CD14-positive monocyte (primary cell): ENCODE data around the gene FOXP1. TPM values are rescaled to one million over a fixed set of nuclear protein-coding genes. Genes with fewer than 3 reads are reported as not detected.

Experiments
- DNase-seq, 3 donors: peaks; one replicate each; pipeline ENCODE4 v3.0.0-alpha.2; 2011 to 2022
- H2AFZ ChIP-seq: 2 replicates; pipeline ENCODE4 v1.6.0; 2012; ENCODE audit warnings: mild to moderate bottlenecking, low read depth, low read length, inconsistent platforms; ENCODE audit not compliant: insufficient read depth, poor library complexity, severe bottlenecking
- H3K27ac ChIP-seq, 2 donors: 1 replicate in 1 of 2; 2 replicates in 1 of 2; pipeline ENCODE4 v1.5.1; 2012 to 2013; ENCODE audit warnings: low read length in 2 of 2, control low read depth in 1 of 2, inconsistent platforms in 1 of 2, low read depth in 1 of 2, mild to moderate bottlenecking in 1 of 2
- H3K27me3 ChIP-seq, 2 donors: one replicate each; pipeline versions ENCODE4 v1.6.0 to v1.6.1; 2011 to 2013; ENCODE audit warnings: low read length in 2 of 2; ENCODE audit not compliant: control insufficient read depth in 2 of 2, insufficient read depth in 2 of 2
- H3K36me3 ChIP-seq, 2 donors: replicated peaks in 1 of 2; 1 replicate in 1 of 2; 2 replicates in 1 of 2; pipeline versions ENCODE4 v1.5.1 to v1.6.1; 2012 to 2013; ENCODE audit warnings: low read length in 2 of 2, control low read depth in 1 of 2, inconsistent platforms in 1 of 2, mild to moderate bottlenecking in 1 of 2; ENCODE audit not compliant: insufficient read depth in 2 of 2, control insufficient read depth in 1 of 2
- H3K4me1 ChIP-seq, 2 donors: 1 replicate in 1 of 2; 2 replicates in 1 of 2; pipeline versions ENCODE4 v1.5.1 to v1.6.1; 2012 to 2013; ENCODE audit warnings: low read length in 2 of 2, control low read depth in 1 of 2, inconsistent platforms in 1 of 2, mild to moderate bottlenecking in 1 of 2, moderate library complexity in 1 of 2; ENCODE audit not compliant: insufficient read depth in 2 of 2, control insufficient read depth in 1 of 2
- H3K4me2 ChIP-seq: replicated peaks from 2 replicates; pipeline ENCODE3; 2012; ENCODE audit warnings: low read length, moderate library complexity, mild to moderate bottlenecking; ENCODE audit not compliant: poor library complexity, severe bottlenecking; ENCODE audit errors: extremely low read depth
- H3K4me3 ChIP-seq, 3 experiments: fragments of 200-600 bp in 1 of 3; sonication (generic) in 1 of 3; replicated peaks in 1 of 3; 1 replicate in 2 of 3; 2 replicates in 1 of 3; pipeline ENCODE4 v1.5.1; 2011 to 2013; ENCODE audit warnings: low read length in 3 of 3, mild to moderate bottlenecking in 3 of 3, control low read depth in 2 of 3, low read depth in 2 of 3, inconsistent platforms in 1 of 3, moderate library complexity in 1 of 3
- H3K79me2 ChIP-seq: 2 replicates; pipeline ENCODE4 v1.6.0; 2012; ENCODE audit warnings: mild to moderate bottlenecking, control low read depth, inconsistent platforms, low read length, moderate library complexity; ENCODE audit not compliant: insufficient read depth
- H3K9ac ChIP-seq: 2 replicates; pipeline ENCODE4 v1.6.0; 2017; ENCODE audit warnings: low read length, mild to moderate bottlenecking; ENCODE audit not compliant: insufficient read depth, poor library complexity, severe bottlenecking
- H3K9me3 ChIP-seq, 2 donors: replicated peaks in 1 of 2; 1 replicate in 1 of 2; 2 replicates in 1 of 2; pipeline versions ENCODE4 v1.5.1 to v1.6.1; 2012 to 2013; ENCODE audit warnings: low read length in 2 of 2, control low read depth in 1 of 2; ENCODE audit not compliant: control insufficient read depth in 1 of 2, insufficient read depth in 1 of 2
- H4K20me1 ChIP-seq: 2 replicates; pipeline ENCODE4 v1.6.0; 2012; ENCODE audit warnings: mild to moderate bottlenecking, low read length, control low read depth, moderate library complexity; ENCODE audit not compliant: insufficient read depth
- H3K27ac Mint-ChIP-seq, 7 donors: one replicate each; pipeline ENCODE4 v1.8.0; 2020; ENCODE audit warnings: mild to moderate bottlenecking in 7 of 7, mixed read lengths in 7 of 7, moderate library complexity in 6 of 7, inconsistent platforms in 2 of 7
- H3K27me3 Mint-ChIP-seq, 3 donors: one replicate each; pipeline ENCODE4 v1.8.0; 2021 to 2022; ENCODE audit warnings: low read depth in 3 of 3, mild to moderate bottlenecking in 3 of 3, mixed read lengths in 3 of 3, moderate library complexity in 3 of 3, inconsistent platforms in 1 of 3
- H3K36me3 Mint-ChIP-seq, 2 donors: one replicate each; pipeline ENCODE4 v1.8.0; 2020; ENCODE audit warnings: mixed read lengths in 2 of 2, inconsistent platforms in 1 of 2, mild to moderate bottlenecking in 1 of 2
- H3K4me1 Mint-ChIP-seq: one replicate; pipeline ENCODE4 v1.8.0; 2020; ENCODE audit warnings: mild to moderate bottlenecking, mixed read lengths
- H3K4me3 Mint-ChIP-seq, 2 donors: one replicate each; pipeline ENCODE4 v1.8.0; 2020; ENCODE audit warnings: mild to moderate bottlenecking in 2 of 2, mixed read lengths in 2 of 2, moderate library complexity in 1 of 2
- H3K9me3 Mint-ChIP-seq, 7 donors: one replicate each; pipeline ENCODE4 v1.8.0; 2020 to 2022; ENCODE audit warnings: mixed read lengths in 7 of 7, mild to moderate bottlenecking in 6 of 7, moderate library complexity in 6 of 7, inconsistent platforms in 2 of 7
- WGBS: methylation state at CpG from one replicate; pipeline ENCODE4 v1.1.5; 2013; ENCODE audit warnings: missing lambda C conversion rate; ENCODE audit not compliant: insufficient coverage; 5-methylcytosine and 5-hydroxymethylcytosine counted together
- intact Hi-C, 2 donors: fragments of 100-400 bp; cut with micrococcal nuclease; formaldehyde crosslinking; loops; one replicate each; pipeline versions ENCODE4 v1.15.0 to v1.15.1; 2023
- polyA plus RNA-seq, 3 donors: library from polyadenylated mRNA; depleted of rRNA in 1 of 3; unstranded in 2 of 3; stranded (reverse) in 1 of 3; fragments of 300-500 nt in 2 of 3; fragments of >200 nt in 1 of 3; fragmentation: Illumina TruSeq in 2 of 3; gene quantifications; 1 replicate in 2 of 3; 2 replicates in 1 of 3; pipeline ENCODE4 v1.2.3, GENCODE V29; 2012 to 2021
- TF ChIP-seq, protein P1 (sequence below): fragments of 200-600 bp; IDR thresholded peaks from one replicate; pipeline ENCODE4 v1.8.0; 2022; ENCODE audit warnings: antibody characterized with exemption, mild to moderate bottlenecking

FOXP1 gene
- polyA plus RNA-seq, 3 donors, result 25.7 to 42.6 (median 27.8) TPM

GRCh38 chr3:71537211-71537611 lies 46.3 kb downstream of the FOXP1 start:
- Mint-ChIP-seq H3K36me3 (peaks cover 10 to 16% of the 10 kb centered on the region in 2 donors), H3K27ac (peak overlapping the region in 5 of 7 donors; percentile 11 to 81 (median 55)), H3K9me3 (no peaks in the 10 kb centered on the region), H3K27me3 (no peaks in the 10 kb centered on the region), H3K4me3 (no peak overlapping the region), H3K4me1 (peaks cover 77% of the 10 kb centered on the region)
- H3K9ac ChIP-seq, result no peak overlapping the region
- intact Hi-C loops, result no loop called here
- H3K27me3 ChIP-seq, result no peaks in the 10 kb centered on the region
- H3K4me2 ChIP-seq, result no peak overlapping the region
- peak overlapping the region in 1 of 2 donors; percentile 79 for H3K27ac ChIP-seq
- H4K20me1 ChIP-seq, result no peaks in the 10 kb centered on the region
- TF ChIP-seq, protein P1, sequence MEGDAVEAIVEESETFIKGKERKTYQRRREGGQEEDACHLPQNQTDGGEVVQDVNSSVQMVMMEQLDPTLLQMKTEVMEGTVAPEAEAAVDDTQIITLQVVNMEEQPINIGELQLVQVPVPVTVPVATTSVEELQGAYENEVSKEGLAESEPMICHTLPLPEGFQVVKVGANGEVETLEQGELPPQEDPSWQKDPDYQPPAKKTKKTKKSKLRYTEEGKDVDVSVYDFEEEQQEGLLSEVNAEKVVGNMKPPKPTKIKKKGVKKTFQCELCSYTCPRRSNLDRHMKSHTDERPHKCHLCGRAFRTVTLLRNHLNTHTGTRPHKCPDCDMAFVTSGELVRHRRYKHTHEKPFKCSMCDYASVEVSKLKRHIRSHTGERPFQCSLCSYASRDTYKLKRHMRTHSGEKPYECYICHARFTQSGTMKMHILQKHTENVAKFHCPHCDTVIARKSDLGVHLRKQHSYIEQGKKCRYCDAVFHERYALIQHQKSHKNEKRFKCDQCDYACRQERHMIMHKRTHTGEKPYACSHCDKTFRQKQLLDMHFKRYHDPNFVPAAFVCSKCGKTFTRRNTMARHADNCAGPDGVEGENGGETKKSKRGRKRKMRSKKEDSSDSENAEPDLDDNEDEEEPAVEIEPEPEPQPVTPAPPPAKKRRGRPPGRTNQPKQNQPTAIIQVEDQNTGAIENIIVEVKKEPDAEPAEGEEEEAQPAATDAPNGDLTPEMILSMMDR, result no peak
- no peak overlapping the region for H3K4me3 ChIP-seq
- 94% methylated on average over 7 of the region's 7 CpGs for WGBS
- no peaks in the 10 kb centered on the region for H3K36me3 ChIP-seq
- H2AFZ ChIP-seq, result no peak overlapping the region
- H3K9me3 ChIP-seq, result no peaks in the 10 kb centered on the region
- DNase-seq, result no peak
- peaks cover 64 to 76% of the 10 kb centered on the region in 2 donors for H3K4me1 ChIP-seq
- H3K79me2 ChIP-seq, result peaks cover 96% of the 10 kb centered on the region

DNA sequence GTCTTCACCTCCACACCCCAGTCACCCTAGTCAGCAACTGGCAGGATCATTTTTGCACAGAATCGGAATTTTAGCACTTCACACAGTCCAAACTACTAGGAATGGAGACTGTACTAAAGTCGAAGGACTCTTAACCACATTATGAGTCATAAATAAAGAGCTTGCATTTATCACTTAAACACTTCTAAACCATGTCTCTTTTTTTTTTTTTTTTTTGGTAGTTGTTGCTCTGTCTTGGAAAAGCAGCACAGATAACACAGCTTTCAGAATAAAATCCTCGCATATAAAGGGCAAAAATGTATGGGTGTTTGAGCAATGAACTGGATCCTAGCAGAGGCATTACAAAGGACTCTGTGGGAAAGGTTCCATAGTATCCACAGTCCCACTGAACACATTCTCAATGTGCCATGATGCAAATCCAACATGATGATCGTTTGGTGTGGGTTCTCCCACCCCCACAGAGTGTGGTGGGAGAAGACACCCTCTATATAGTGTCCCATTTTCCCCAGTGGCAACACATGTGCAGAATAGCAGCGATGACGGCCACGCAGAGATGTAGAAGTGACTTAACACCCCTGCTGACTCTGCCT lies 47.1 kb downstream of the FOXP1 start:
- no peaks in the 10 kb centered on the region for H3K36me3 ChIP-seq
- WGBS, result no CpG with 5 or more reads among the region's 7 CpGs
- Mint-ChIP-seq H3K36me3 (peaks cover 10 to 20% of the 10 kb centered on the region in 2 donors), H3K4me1 (peaks cover 77% of the 10 kb centered on the region), H3K27me3 (no peaks in the 10 kb centered on the region), H3K27ac (peak overlapping the region in 6 of 7 donors; percentile 17 to 70 (median 37)), H3K9me3 (no peaks in the 10 kb centered on the region), H3K4me3 (no peak overlapping the region)
- no peaks in the 10 kb centered on the region for H3K9me3 ChIP-seq
- TF ChIP-seq, protein P1, result no peak
- DNase-seq, result peak in 2 of 3 donors; percentile 22 to 29
- H3K79me2 ChIP-seq, result peaks cover 97% of the 10 kb centered on the region
- H3K4me2 ChIP-seq, result no peak overlapping the region
- H2AFZ ChIP-seq, result no peak overlapping the region
- H3K27me3 ChIP-seq, result no peaks in the 10 kb centered on the region
- intact Hi-C loops, result no loop called here
- peak overlapping the region in 1 of 2 donors; percentile 79 for H3K27ac ChIP-seq
- H3K4me3 ChIP-seq, result no peak overlapping the region
- H3K4me1 ChIP-seq, result peaks cover 64 to 76% of the 10 kb centered on the region in 2 donors
- no peak overlapping the region for H3K9ac ChIP-seq
- no peaks in the 10 kb centered on the region for H4K20me1 ChIP-seq
